ENCODE data around the gene UTS2R.

DNA sequence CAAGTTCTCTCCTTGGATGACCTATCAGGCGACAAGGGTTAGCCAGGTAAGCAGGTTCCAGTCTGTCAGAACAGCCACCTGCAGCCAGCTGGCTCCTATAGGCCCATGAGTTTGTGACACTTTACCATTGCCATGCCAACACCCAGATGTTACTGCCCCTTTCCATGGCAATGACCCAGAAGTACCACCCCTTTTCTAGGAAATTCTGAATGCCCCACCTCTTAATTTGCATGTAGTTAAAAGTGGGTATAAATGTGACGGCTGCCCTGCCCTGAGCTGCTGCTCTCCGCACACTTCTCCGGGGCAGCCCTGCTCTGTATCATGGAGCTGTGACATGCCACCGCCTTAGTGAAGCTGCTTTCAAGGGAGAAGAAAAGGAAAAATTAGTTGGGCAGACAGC, 28.0 kb upstream of the UTS2R start:
- TF ChIP-seq CTCF (IDR thresholded peaks at IDR 0.05) (no peak), POLR2A (IDR thresholded peaks at IDR 0.05) (no peak)
